ENCODE data around the gene ADAM29. TPM values are rescaled to one million over a fixed set of nuclear protein-coding genes. Genes with fewer than 3 reads are reported as not detected.

Gene ADAM29
- total and polyA plus RNA-seq, 2 of the 8 experiments (the other 6 are each of a cell fraction or from before 2014, with no cell fraction given) = 0.03 TPM; not detected in 1

- Histone ChIP-seq H2BK20ac (ENCODE audit: low read length) (no peak overlapping the region), H3K79me2 (ENCODE audit: control insufficient read depth in 1 of 2, insufficient read depth in 2 of 2, low read length in 2 of 2) (no peaks in the 10 kb centered on the region), H3K4me3 (ENCODE audit: extremely low read depth in 1 of 4, insufficient read depth in 2 of 4, low read depth in 3 of 4, low read length in 4 of 4) (no peak overlapping the region), H2BK120ac (replicated peaks; ENCODE audit: low read depth, low read length) (no peak overlapping the region), H2AFZ (ENCODE audit: low read length) (no peak overlapping the region), H3K23ac (ENCODE audit: insufficient read length) (no peak overlapping the region), H3K56ac (replicated peaks; ENCODE audit: insufficient read length, low read depth, low read length) (no peak overlapping the region), H4K20me1 (replicated peaks in 1 of 2; ENCODE audit: control insufficient read depth in 1 of 2, insufficient read depth in 2 of 2, low read length in 2 of 2) (no peaks in the 10 kb centered on the region), H3K9ac (replicated peaks in 1 of 4; ENCODE audit: extremely low read depth in 1 of 4, low read depth in 3 of 4, low read length in 3 of 4) (no peak overlapping the region), H4K91ac (replicated peaks; ENCODE audit: insufficient read length, low read length) (no peak overlapping the region), H3K18ac (ENCODE audit: extremely low read depth, low read length) (no peak overlapping the region), H2BK5ac (ENCODE audit: low read depth, low read length) (no peak overlapping the region), H3K4ac (replicated peaks; ENCODE audit: insufficient read length, low read depth, low read length) (no peak overlapping the region), H3K36me3 (ENCODE audit: control insufficient read depth in 2 of 4, insufficient read depth in 4 of 4, low read length in 3 of 4) (no peaks in the 10 kb centered on the region), H2AK5ac (ENCODE audit: low read depth, low read length) (no peak overlapping the region), H3K14ac (ENCODE audit: insufficient read length) (no peak overlapping the region), H3K27ac (ENCODE audit: low read depth, low read length) (no peak overlapping the region), H2BK12ac (ENCODE audit: low read depth, low read length) (no peak overlapping the region), H4K8ac (ENCODE audit: extremely low read depth, insufficient read depth, low read length) (no peak overlapping the region), H3K23me2 (ENCODE audit: low read depth, low read length) (no peaks in the 10 kb centered on the region), H3K27me3 (replicated peaks in 1 of 4; ENCODE audit: control insufficient read depth in 3 of 4, extremely low read depth in 1 of 4, insufficient read depth in 3 of 4, low read length in 3 of 4) (no peaks in the 10 kb centered on the region), H3K4me1 (replicated peaks in 1 of 4; ENCODE audit: control insufficient read depth in 3 of 4, insufficient read depth in 4 of 4, low read length in 3 of 4) (no peaks in the 10 kb centered on the region), H3K4me2 (ENCODE audit: insufficient read depth in 1 of 2, low read depth in 2 of 2, low read length in 2 of 2) (no peak overlapping the region), H3K79me1 (ENCODE audit: low read depth, low read length) (no peaks in the 10 kb centered on the region), H3K9me3 (ENCODE audit: insufficient read depth in 2 of 2, low read depth in 1 of 2, low read length in 1 of 2) (no peaks in the 10 kb centered on the region), H4K5ac (ENCODE audit: insufficient read length, low read depth, low read length) (no peak overlapping the region), H2BK15ac (ENCODE audit: low read length) (no peak overlapping the region)
- CTCF ChIA-PET (ENCODE audit: partially characterized antibody) = no interaction called here
- POLR2A ChIA-PET (ENCODE audit: partially characterized antibody) = no interaction called here
- DNase-seq (ENCODE audit: low read depth in 1 of 2, low spot score in 2 of 2) = no peak
- FAIRE-seq = no peak
- 98% methylated on average over 3 of the region's 3 CpGs; no CpG with 5 or more reads in 1 of the 2 experiments for whole genome bisulfite sequencing, 2 experiments (ENCODE audit: extremely low coverage in 1 of 2, insufficient coverage in 1 of 2, insufficient read length in 1 of 2, insufficient replicate concordance in 2 of 2, low coverage in 1 of 2, low lambda C conversion rate in 2 of 2, missing lambda C conversion rate in 1 of 2)
- TF ChIP-seq TBP (IDR thresholded peaks at IDR 0.05; ENCODE audit: low read depth, low read length) (no peak), RXRA (IDR thresholded peaks at IDR 0.05; ENCODE audit: insufficient read depth, low read depth, low read length) (no peak), CREB1 (IDR thresholded peaks at IDR 0.05) (no peak), SIN3A (conservative IDR thresholded peaks at IDR 0.05 in 1 of 2, IDR thresholded peaks at IDR 0.05 in 1 of 2; ENCODE audit: low read depth in 1 of 2, low read length in 2 of 2) (no peak), USF2 (IDR thresholded peaks at IDR 0.05; ENCODE audit: low read length) (no peak), CBX8 (IDR thresholded peaks at IDR 0.05; ENCODE audit: borderline replicate concordance, low read depth, low read length) (no peak), HDAC2 (IDR thresholded peaks at IDR 0.05; ENCODE audit: borderline replicate concordance in 1 of 2, low read depth in 2 of 2, low read length in 2 of 2) (no peak), KDM5A (IDR thresholded peaks at IDR 0.05; ENCODE audit: low read length) (no peak), SUZ12 (IDR thresholded peaks at IDR 0.05; ENCODE audit: low read length) (no peak), POU5F1 (IDR thresholded peaks at IDR 0.05; ENCODE audit: low read depth, low read length) (no peak), ZNF274 (IDR thresholded peaks at IDR 0.05; ENCODE audit: borderline replicate concordance, extremely low read depth, low read length) (no peak), JUND (IDR thresholded peaks at IDR 0.05; ENCODE audit: low read length) (no peak), EZH2 (IDR thresholded peaks at IDR 0.05; ENCODE audit: low read depth, low read length, severe bottlenecking) (no peak)
These were observed 8.8 kb downstream of the ADAM29 start for GRCh38 chr4:174926958-174927357.

Data from H1 (cell line).